MM.1S (cell line): ENCODE data around the gene PDE10A.

Experiments
- DNase-seq: peaks from one replicate; pipeline ENCODE4 v3.0.0-alpha.2; 2015
- H2AFZ ChIP-seq: fragments of 300-600 bp; sonication (generic); 2 replicates; pipeline ENCODE4 v1.6.0; 2016; ENCODE audit warnings: antibody characterized with exemption, low read length
- H3F3A ChIP-seq: fragments of 300-600 bp; sonication (generic); 2 replicates; pipeline ENCODE4 v1.6.1; 2016; ENCODE audit warnings: mild to moderate bottlenecking, antibody characterized with exemption, low read length, moderate library complexity, mixed read lengths; ENCODE audit not compliant: insufficient read depth
- H3K27ac ChIP-seq: fragments of 300-600 bp; sonication (generic); 2 replicates; pipeline ENCODE4 v1.5.1; 2016; ENCODE audit warnings: mild to moderate bottlenecking, low read length
- H3K27me3 ChIP-seq: fragments of 300-600 bp; sonication (generic); replicated peaks from 2 replicates; pipeline ENCODE4 v1.6.0; 2016; ENCODE audit warnings: low read length; ENCODE audit not compliant: insufficient read depth
- H3K36me3 ChIP-seq: fragments of 300-600 bp; sonication (generic); replicated peaks from 2 replicates; pipeline ENCODE4 v1.6.1; 2016; ENCODE audit warnings: mild to moderate bottlenecking, low read length, mixed read lengths; ENCODE audit not compliant: insufficient read depth
- H3K4me1 ChIP-seq: fragments of 300-600 bp; sonication (generic); 2 replicates; pipeline ENCODE4 v1.6.1; 2016; ENCODE audit warnings: low read length, mixed read lengths
- H3K4me2 ChIP-seq: fragments of 300-600 bp; sonication (generic); 2 replicates; pipeline ENCODE4 v1.6.0; 2016; ENCODE audit warnings: low read depth, low read length
- H3K4me3 ChIP-seq: fragments of 300-600 bp; sonication (generic); 2 replicates; pipeline ENCODE4 v1.5.1; 2016; ENCODE audit warnings: low read length, mixed read lengths
- H3K79me2 ChIP-seq: fragments of 300-600 bp; sonication (generic); 2 replicates; pipeline ENCODE4 v1.6.1; 2016; ENCODE audit warnings: mixed run types, low read length, mixed read lengths
- H3K9ac ChIP-seq: fragments of 300-600 bp; sonication (generic); 2 replicates; pipeline ENCODE4 v1.6.1; 2016; ENCODE audit warnings: low read length, mixed read lengths
- H3K9me2 ChIP-seq: fragments of 300-600 bp; sonication (generic); replicated peaks from 2 replicates; pipeline ENCODE4 v1.6.1; 2016; ENCODE audit warnings: mild to moderate bottlenecking, low read length, mixed read lengths; ENCODE audit not compliant: insufficient read depth
- H3K9me3 ChIP-seq: fragments of 300-600 bp; sonication (generic); replicated peaks from 2 replicates; pipeline ENCODE4 v1.6.1; 2016; ENCODE audit warnings: mild to moderate bottlenecking, low read length, mixed read lengths; ENCODE audit not compliant: insufficient read depth
- H4K20me1 ChIP-seq: fragments of 300-600 bp; sonication (generic); 2 replicates; pipeline ENCODE4 v1.6.1; 2016; ENCODE audit warnings: mild to moderate bottlenecking, low read length, moderate library complexity, mixed read lengths; ENCODE audit not compliant: insufficient read depth
- EZH2 ChIP-seq: fragments of 300-600 bp; sonication (generic); optimal IDR thresholded peaks from 2 replicates; pipeline ENCODE3; 2017; ENCODE audit warnings: low read depth, mild to moderate bottlenecking, antibody characterized with exemption, low read length, mixed read lengths
- EZH2phosphoT487 ChIP-seq: fragments of 300-600 bp; sonication (generic); IDR thresholded peaks from 2 replicates; pipeline ENCODE4 v1.6.1; 2018; ENCODE audit warnings: antibody characterized with exemption, low read length
- TF ChIP-seq, protein P1 (sequence below): fragments of 300-600 bp; sonication (generic); IDR thresholded peaks from 2 replicates; pipeline ENCODE4 v1.5.1; 2016; ENCODE audit warnings: antibody characterized with exemption, low read length, mixed read lengths

PDE10A gene

DNA sequence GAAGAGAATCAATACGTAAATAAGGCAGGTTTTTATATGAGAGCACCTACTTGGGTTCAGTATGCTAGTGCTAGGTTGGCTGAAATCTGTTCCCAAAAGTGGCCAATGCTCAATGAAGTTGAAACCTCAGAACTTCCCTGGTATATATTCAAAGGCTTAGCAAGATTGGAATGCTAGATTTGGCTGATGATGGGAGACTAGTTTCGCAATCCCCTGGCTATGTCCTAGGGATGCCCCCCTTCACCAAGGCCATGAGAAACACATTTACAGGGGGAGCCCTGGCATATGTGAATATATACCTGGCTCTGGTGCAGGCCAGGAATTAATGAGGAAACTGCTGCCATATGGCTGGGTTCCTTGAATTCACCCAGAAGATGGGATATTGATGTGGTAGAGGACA, 211.2 kb downstream of the PDE10A start:
- H3K79me2 ChIP-seq = no peaks in the 10 kb centered on the region
- H3F3A ChIP-seq = no peaks in the 10 kb centered on the region
- H3K4me3 ChIP-seq = no peak overlapping the region
- DNase-seq = no peak
- H3K36me3 ChIP-seq = no peaks in the 10 kb centered on the region
- H3K27me3 ChIP-seq = no peaks in the 10 kb centered on the region
- no peak overlapping the region for H3K4me2 ChIP-seq
- no peaks in the 10 kb centered on the region for H3K4me1 ChIP-seq
- no peaks in the 10 kb centered on the region for H3K9me3 ChIP-seq
- H3K9me2 ChIP-seq = no peaks in the 10 kb centered on the region
- no peak overlapping the region for H2AFZ ChIP-seq
- H4K20me1 ChIP-seq = no peaks in the 10 kb centered on the region
- H3K9ac ChIP-seq = no peak overlapping the region
- no peak overlapping the region for H3K27ac ChIP-seq
- TF ChIP-seq, protein P1, sequence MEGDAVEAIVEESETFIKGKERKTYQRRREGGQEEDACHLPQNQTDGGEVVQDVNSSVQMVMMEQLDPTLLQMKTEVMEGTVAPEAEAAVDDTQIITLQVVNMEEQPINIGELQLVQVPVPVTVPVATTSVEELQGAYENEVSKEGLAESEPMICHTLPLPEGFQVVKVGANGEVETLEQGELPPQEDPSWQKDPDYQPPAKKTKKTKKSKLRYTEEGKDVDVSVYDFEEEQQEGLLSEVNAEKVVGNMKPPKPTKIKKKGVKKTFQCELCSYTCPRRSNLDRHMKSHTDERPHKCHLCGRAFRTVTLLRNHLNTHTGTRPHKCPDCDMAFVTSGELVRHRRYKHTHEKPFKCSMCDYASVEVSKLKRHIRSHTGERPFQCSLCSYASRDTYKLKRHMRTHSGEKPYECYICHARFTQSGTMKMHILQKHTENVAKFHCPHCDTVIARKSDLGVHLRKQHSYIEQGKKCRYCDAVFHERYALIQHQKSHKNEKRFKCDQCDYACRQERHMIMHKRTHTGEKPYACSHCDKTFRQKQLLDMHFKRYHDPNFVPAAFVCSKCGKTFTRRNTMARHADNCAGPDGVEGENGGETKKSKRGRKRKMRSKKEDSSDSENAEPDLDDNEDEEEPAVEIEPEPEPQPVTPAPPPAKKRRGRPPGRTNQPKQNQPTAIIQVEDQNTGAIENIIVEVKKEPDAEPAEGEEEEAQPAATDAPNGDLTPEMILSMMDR = no peak
- TF ChIP-seq EZH2phosphoT487 = no peak
- TF ChIP-seq EZH2 = no peak

DNA sequence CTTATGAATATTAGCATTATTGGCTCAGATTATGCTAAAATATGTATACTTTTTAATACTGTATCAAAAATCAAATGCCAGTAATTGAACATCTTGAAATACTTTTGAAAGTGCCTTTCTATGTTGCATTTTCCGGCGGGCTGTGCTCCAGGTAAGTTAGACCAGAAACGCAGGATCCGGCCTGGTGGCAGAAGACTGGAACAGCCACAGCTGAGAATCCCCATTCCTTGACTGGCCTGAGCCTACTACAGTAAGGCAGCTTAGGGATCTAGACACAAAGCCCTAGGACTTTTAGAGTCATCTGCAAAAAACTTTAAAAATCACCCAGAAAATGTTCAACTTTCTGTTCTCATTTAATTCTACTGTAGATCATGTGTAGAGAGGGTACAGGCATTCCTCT, 214.8 kb downstream of the PDE10A start:
- TF ChIP-seq, protein P1 = no peak
- TF ChIP-seq EZH2 = no peak
- TF ChIP-seq EZH2phosphoT487 = no peak

DNA sequence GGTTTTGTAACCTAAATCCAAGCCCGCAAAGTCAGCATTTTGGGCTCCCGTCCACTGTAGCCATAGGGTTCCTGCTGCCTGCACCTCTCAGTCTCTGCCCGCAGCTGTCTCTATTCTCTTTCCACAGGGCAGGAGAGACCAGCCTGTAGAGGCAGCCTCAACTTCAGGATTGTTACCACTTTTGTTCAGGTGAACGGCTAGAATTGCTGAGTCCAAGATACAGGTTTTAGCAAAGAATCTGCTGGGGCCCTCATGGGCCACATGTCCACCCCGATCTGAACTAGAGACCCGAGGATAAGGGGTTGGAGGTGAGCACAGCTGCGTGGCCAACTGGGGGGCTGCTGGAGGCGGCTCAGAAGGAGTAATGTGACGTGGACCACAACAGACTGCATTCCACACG, 215.9 kb downstream of the PDE10A start:
- H4K20me1 ChIP-seq = no peaks in the 10 kb centered on the region
- no peaks in the 10 kb centered on the region for H3K9me3 ChIP-seq
- no peak overlapping the region for H3K9ac ChIP-seq
- no peaks in the 10 kb centered on the region for H3K4me1 ChIP-seq
- H3K79me2 ChIP-seq = no peaks in the 10 kb centered on the region
- no peak for DNase-seq
- H3K4me2 ChIP-seq = no peak overlapping the region
- no peaks in the 10 kb centered on the region for H3K9me2 ChIP-seq
- no peaks in the 10 kb centered on the region for H3F3A ChIP-seq
- H2AFZ ChIP-seq = no peak overlapping the region
- no peak overlapping the region for H3K27ac ChIP-seq
- H3K4me3 ChIP-seq = no peak overlapping the region
- TF ChIP-seq EZH2 (no peak), EZH2phosphoT487 (no peak)
- TF ChIP-seq, protein P1 = no peak
- no peaks in the 10 kb centered on the region for H3K27me3 ChIP-seq
- H3K36me3 ChIP-seq = no peaks in the 10 kb centered on the region

More for the DNA sequence above, 214.8 kb downstream of the PDE10A start:
- Histone ChIP-seq H3K9me2 (no peaks in the 10 kb centered on the region), H3K27me3 (no peaks in the 10 kb centered on the region), H3K4me1 (no peaks in the 10 kb centered on the region), H3F3A (no peaks in the 10 kb centered on the region), H2AFZ (no peak overlapping the region), H3K9ac (no peak overlapping the region), H3K27ac (no peak overlapping the region), H3K4me2 (no peak overlapping the region), H3K79me2 (no peaks in the 10 kb centered on the region), H3K4me3 (no peak overlapping the region), H4K20me1 (no peaks in the 10 kb centered on the region), H3K36me3 (no peaks in the 10 kb centered on the region), H3K9me3 (no peaks in the 10 kb centered on the region)
- no peak for DNase-seq
